ENCODE measurements around the gene GREM2. TPM values are rescaled to one million over a fixed set of nuclear protein-coding genes. Genes with fewer than 3 reads are reported as not detected.

GREM2 gene
- total RNA-seq, 6 donors from 2014 or later: 0.22 to 0.88 (median 0.39) TPM; not detected in 1

DNA sequence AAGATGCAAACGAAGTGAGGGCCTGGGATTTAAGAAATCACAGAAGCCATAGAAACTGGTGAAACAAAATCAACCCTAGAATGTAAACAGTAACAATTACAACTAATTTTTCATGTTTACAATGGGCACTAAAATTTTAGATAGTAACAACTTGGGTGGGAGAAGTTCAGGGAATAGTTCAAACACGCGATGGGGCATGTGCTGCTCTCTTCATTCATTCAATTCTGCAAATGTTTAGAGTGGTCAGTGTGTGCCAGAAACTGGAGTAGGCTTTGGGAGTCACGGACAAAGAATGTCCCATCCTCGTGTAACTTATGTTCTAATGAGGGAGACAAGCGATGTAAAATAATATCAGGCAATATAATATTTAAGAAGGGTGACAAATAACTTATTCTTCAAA lies 133.4 kb downstream of the GREM2 start:
- no peak overlapping the region for H3K4me3 ChIP-seq
- 77 to 86% methylated on average over 6 of the region's 6 CpGs for WGBS, 2 donors
- no peaks in the 10 kb centered on the region for H3K9me3 ChIP-seq
- no peaks in the 10 kb centered on the region for H3K36me3 ChIP-seq
- no peak for ATAC-seq (ENCODE audit: low FRiP score in 2 of 2)
- H3K27me3 ChIP-seq: no peaks in the 10 kb centered on the region
- TF ChIP-seq EP300 (IDR thresholded peaks at IDR 0.05) (no peak), POLR2AphosphoS5 (IDR thresholded peaks at IDR 0.05) (no peak), POLR2A (IDR thresholded peaks at IDR 0.05) (no peak)
- TF ChIP-seq, protein P1, sequence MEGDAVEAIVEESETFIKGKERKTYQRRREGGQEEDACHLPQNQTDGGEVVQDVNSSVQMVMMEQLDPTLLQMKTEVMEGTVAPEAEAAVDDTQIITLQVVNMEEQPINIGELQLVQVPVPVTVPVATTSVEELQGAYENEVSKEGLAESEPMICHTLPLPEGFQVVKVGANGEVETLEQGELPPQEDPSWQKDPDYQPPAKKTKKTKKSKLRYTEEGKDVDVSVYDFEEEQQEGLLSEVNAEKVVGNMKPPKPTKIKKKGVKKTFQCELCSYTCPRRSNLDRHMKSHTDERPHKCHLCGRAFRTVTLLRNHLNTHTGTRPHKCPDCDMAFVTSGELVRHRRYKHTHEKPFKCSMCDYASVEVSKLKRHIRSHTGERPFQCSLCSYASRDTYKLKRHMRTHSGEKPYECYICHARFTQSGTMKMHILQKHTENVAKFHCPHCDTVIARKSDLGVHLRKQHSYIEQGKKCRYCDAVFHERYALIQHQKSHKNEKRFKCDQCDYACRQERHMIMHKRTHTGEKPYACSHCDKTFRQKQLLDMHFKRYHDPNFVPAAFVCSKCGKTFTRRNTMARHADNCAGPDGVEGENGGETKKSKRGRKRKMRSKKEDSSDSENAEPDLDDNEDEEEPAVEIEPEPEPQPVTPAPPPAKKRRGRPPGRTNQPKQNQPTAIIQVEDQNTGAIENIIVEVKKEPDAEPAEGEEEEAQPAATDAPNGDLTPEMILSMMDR (IDR thresholded peaks at IDR 0.05): no peak
- DNase-seq: no peak
- H3K4me1 ChIP-seq: no peaks in the 10 kb centered on the region
- H3K27ac ChIP-seq: no peak overlapping the region

DNA sequence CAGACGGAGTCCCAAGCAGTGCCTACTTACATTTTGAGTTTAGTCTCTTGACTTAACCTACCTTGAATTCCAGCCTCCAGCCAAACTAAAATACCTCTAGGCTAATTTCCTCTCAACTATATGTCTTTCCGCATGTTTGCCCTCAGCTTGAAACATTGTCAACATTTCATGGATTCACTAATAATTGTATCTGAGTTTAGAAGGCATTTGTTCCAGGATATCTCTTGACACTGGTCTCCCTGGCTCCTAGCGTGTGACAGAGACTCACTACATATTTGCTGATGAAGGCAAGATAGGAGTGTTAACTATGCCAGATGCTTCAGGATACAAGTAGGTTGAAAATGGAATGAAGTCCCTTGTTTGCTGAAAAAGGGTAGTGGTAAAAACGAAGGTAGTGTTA lies 136.1 kb downstream of the GREM2 start:
- WGBS, 2 donors: 75 to 80% methylated on average over 4 of the region's 4 CpGs
- H3K27ac ChIP-seq: no peak overlapping the region
- H3K27me3 ChIP-seq: no peaks in the 10 kb centered on the region
- no peak overlapping the region for H3K4me3 ChIP-seq
- no peaks in the 10 kb centered on the region for H3K4me1 ChIP-seq
- H3K36me3 ChIP-seq: no peaks in the 10 kb centered on the region
- ATAC-seq (ENCODE audit: low FRiP score in 2 of 2): no peak
- TF ChIP-seq, protein P1 (IDR thresholded peaks at IDR 0.05): no peak
- TF ChIP-seq POLR2A (IDR thresholded peaks at IDR 0.05) (no peak), POLR2AphosphoS5 (IDR thresholded peaks at IDR 0.05) (no peak), EP300 (IDR thresholded peaks at IDR 0.05) (no peak)
- H3K9me3 ChIP-seq: no peaks in the 10 kb centered on the region
- DNase-seq: no peak

DNA sequence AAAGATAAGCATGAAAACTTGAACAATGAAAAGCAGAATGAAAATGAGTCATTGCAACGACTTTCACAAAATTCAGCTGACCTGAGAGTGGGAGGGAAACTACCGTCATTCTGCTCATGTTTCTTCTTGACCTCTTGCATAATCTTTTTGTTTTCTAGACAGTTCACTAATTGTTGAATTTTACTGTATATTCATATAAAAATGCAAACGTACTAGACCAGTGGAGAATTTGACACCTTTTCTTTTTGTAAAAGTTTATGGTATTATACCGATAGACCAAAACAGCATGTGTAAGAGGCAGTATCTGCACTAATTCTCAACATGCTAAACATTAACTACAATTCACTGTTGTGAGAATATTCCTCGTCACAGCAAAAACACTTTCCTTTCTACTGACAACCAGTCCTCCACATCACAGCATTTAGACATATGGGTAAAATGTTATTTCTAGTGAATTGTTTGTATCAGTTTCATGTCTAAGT lies 137.8 kb downstream of the GREM2 start:
- no peak for ATAC-seq (ENCODE audit: low FRiP score in 2 of 2)
- no peak for DNase-seq
- Histone ChIP-seq H3K36me3 (no peaks in the 10 kb centered on the region), H3K9me3 (no peaks in the 10 kb centered on the region), H3K27ac (no peak overlapping the region), H3K4me1 (no peaks in the 10 kb centered on the region), H3K27me3 (no peaks in the 10 kb centered on the region), H3K4me3 (no peak overlapping the region)
- WGBS, 2 donors: 55 to 61% methylated on average over 5 of the region's 5 CpGs
- no peak for TF ChIP-seq EP300 (IDR thresholded peaks at IDR 0.05)
- TF ChIP-seq POLR2AphosphoS5 (IDR thresholded peaks at IDR 0.05): no peak
- no peak for TF ChIP-seq POLR2A (IDR thresholded peaks at IDR 0.05)
- TF ChIP-seq, protein P1 (IDR thresholded peaks at IDR 0.05): no peak

DNA sequence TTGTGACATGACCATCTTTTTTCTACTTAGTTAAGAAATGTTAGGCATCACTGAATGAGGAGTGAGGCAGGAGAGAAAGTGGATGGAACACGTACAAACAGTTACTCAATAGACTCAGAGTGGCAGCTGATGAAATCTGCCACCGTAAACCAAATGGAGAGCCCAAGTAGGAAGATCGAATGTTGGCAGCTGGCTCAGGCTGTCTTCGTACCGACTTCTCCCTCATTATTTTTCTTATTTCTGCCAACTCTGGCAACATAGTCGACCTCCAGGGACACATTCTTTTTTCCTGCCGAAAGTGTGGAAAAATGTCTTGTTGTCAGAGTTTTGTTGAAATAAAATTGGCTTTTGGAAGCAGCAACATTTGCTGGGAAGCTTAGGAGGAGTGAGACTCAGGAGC lies 143.3 kb downstream of the GREM2 start:
- no peak for TF ChIP-seq POLR2A (IDR thresholded peaks at IDR 0.05)
- no peak for TF ChIP-seq POLR2AphosphoS5 (IDR thresholded peaks at IDR 0.05)
- no peak for TF ChIP-seq EP300 (IDR thresholded peaks at IDR 0.05)
- TF ChIP-seq, protein P1 (IDR thresholded peaks at IDR 0.05): no peak
- ATAC-seq (ENCODE audit: low FRiP score in 2 of 2) (no peak), DNase-seq (no peak)
- no peak overlapping the region for H3K27ac ChIP-seq
- H3K9me3 ChIP-seq: no peaks in the 10 kb centered on the region
- H3K36me3 ChIP-seq: no peaks in the 10 kb centered on the region
- no peaks in the 10 kb centered on the region for H3K4me1 ChIP-seq
- no peak overlapping the region for H3K4me3 ChIP-seq
- 70% methylated on average over 7 of the region's 7 CpGs for WGBS, 2 donors
- no peaks in the 10 kb centered on the region for H3K27me3 ChIP-seq

DNA sequence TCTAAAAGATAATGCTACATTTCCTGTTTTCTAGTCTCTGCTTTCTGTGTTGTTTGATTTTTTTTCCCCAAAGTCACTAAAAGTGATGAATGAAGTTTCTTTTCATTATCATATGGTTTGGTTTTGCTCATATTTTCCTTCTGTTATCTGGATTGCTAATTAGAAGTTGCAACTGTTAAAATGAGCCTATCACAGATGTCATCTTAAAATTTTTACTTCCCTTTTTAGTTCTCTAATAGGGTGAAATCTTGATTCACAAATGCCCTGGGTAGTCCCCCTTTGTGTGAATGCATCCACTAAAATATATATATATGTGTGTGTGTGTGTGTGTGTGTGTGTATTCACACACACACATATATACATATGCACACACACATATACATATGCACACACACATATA lies 144.1 kb downstream of the GREM2 start:
- H3K36me3 ChIP-seq: no peaks in the 10 kb centered on the region
- H3K27ac ChIP-seq: no peak overlapping the region
- no peaks in the 10 kb centered on the region for H3K27me3 ChIP-seq
- no peaks in the 10 kb centered on the region for H3K9me3 ChIP-seq
- TF ChIP-seq, protein P1 (IDR thresholded peaks at IDR 0.05): no peak
- TF ChIP-seq EP300 (IDR thresholded peaks at IDR 0.05): no peak
- TF ChIP-seq POLR2AphosphoS5 (IDR thresholded peaks at IDR 0.05): no peak
- no peak for TF ChIP-seq POLR2A (IDR thresholded peaks at IDR 0.05)
- H3K4me1 ChIP-seq: no peaks in the 10 kb centered on the region
- no peak overlapping the region for H3K4me3 ChIP-seq
- DNase-seq: no peak
- ATAC-seq (ENCODE audit: low FRiP score in 2 of 2): no peak

Data from upper lobe of left lung (tissue), 6 donors.